K562 (cell line): ENCODE data around the gene EPHB2. TPM values are rescaled to one million over a fixed set of nuclear protein-coding genes. Genes with fewer than 3 reads are reported as not detected.
A peak's percentile ranks its signal among the peaks of the same experiment; 100 is the strongest.

Experiments used
- ZBTB40 ChIP-seq, 2 experiments: fragments of 450-650 bp in 1 of 2; sonication (generic) in 1 of 2; formaldehyde crosslinking in 1 of 2; IDR thresholded peaks; 2 replicates each; pipeline versions ENCODE4 v1.7.1 to v1.9.0; 2016 to 2022; ENCODE audit warnings: inconsistent platforms in 1 of 2, mild to moderate bottlenecking in 1 of 2, missing genetic modification reagents in 1 of 2
- polyA plus RNA-seq, 8 experiments: library from polyadenylated mRNA; depleted of rRNA in 4 of 8; stranded (reverse) in 5 of 8; unstranded in 3 of 8; fragments of >200 nt; fragmentation: Nextera tagmentation in 2 of 8; fragmentation: Illumina TruSeq in 1 of 8; extraction: Ambion mirVana in 2 of 8; extraction: Trizol in 1 of 8; gene quantifications; 2 replicates each; pipeline versions ENCODE4 v1.2.1 to v1.2.3, GENCODE V29; 2011 to 2014; ENCODE audit warnings: inconsistent platforms in 1 of 8, missing spikeins in 1 of 8
- total RNA-seq, 7 experiments: library from RNA; depleted of rRNA in 6 of 7; stranded (reverse); fragments of >200 nt in 6 of 7; fragmentation: Illumina TruSeq in 2 of 7; extraction: Trizol in 2 of 7; gene quantifications; 2 replicates each; pipeline versions ENCODE4 v1.2.1 to v1.2.3, GENCODE V29; 2011 to 2021; ENCODE audit warnings: low replicate concordance in 1 of 7

The EPHB2 gene
- total and polyA plus RNA-seq, 9 of the 15 experiments (the other 6 are each of a cell fraction or from before 2014, with no cell fraction given), result not detected

- peak; percentile 54; the same call in 1 of the 2 replicates for TF ChIP-seq ZBTB40 (IDR thresholded peaks at IDR 0.05)
- no peak for TF ChIP-seq ZBTB40 (CRISPR knock-in tag; IDR thresholded peaks at IDR 0.05)
These were observed 198.3 kb downstream of the EPHB2 start (continued) for GRCh38 chr1:22908880-22909426.
